Endothelial cell of umbilical vein (primary cell): ENCODE measurements around the gene TNPO3. TPM values are rescaled to one million over a fixed set of nuclear protein-coding genes. Genes with fewer than 3 reads are reported as not detected.

ENCODE experiments used
- BruUV-seq: library from RNA; stranded (reverse); fragments of 400-500 nt; replicated peaks from 2 replicates; lab custom pipeline; 2021; lab: Mats Ljungman, UMichigan
- CTCF ChIA-PET: fragments of 300-600, 350-600 bp; sonication (Branson Sonifier 250); formaldehyde crosslinking; loops from one replicate; lab custom pipeline; 2021; ENCODE audit warnings: antibody characterized with exemption, inconsistent platforms; lab: Charles Lee
- POLR2A ChIA-PET: fragments of 300-600, 350-600 bp; sonication (Branson Sonifier 250); formaldehyde crosslinking; loops from one replicate; lab custom pipeline; 2021; ENCODE audit warnings: antibody characterized with exemption, inconsistent platforms; lab: Charles Lee
- DNase-seq: peaks from one replicate; pipeline ENCODE4 v3.0.0-alpha.2; 2011; ENCODE audit warnings: low read depth, low spot score
- FAIRE-seq: peaks from 2 replicates; lab custom pipeline; 2011; peaks lifted over from hg19 to GRCh38; lab: Jason Lieb, UNC
- H2AFZ ChIP-seq: 2 replicates; pipeline ENCODE4 v1.6.0; 2012; ENCODE audit warnings: low read depth, low read length, control low read depth, inconsistent platforms
- H3K27ac ChIP-seq: 2 replicates; pipeline ENCODE4 v1.5.1; 2011; ENCODE audit warnings: low read depth, mild to moderate bottlenecking, control low read depth, low read length, moderate library complexity; ENCODE audit not compliant: insufficient read depth
- H3K27me3 ChIP-seq, 2 experiments: 2 replicates each; pipeline versions ENCODE4 v1.6.0 to v1.6.1; 2011; ENCODE audit warnings: low read length in 2 of 2, mixed read lengths in 1 of 2; ENCODE audit not compliant: control insufficient read depth in 2 of 2, insufficient read depth in 2 of 2
- H3K36me3 ChIP-seq, 2 experiments: 2 replicates in 1 of 2; 3 replicates in 1 of 2; pipeline ENCODE4 v1.5.1; 2011; ENCODE audit warnings: low read length in 2 of 2, mild to moderate bottlenecking in 1 of 2, moderate library complexity in 1 of 2; ENCODE audit not compliant: control insufficient read depth in 2 of 2, insufficient read depth in 2 of 2; ENCODE audit errors: extremely low read depth in 1 of 2
- H3K4me1 ChIP-seq: 3 replicates; pipeline ENCODE4 v1.5.1; 2011; ENCODE audit warnings: mild to moderate bottlenecking, low read length; ENCODE audit not compliant: control insufficient read depth, insufficient read depth; ENCODE audit errors: extremely low read depth
- H3K4me2 ChIP-seq: 2 replicates; pipeline ENCODE4 v1.6.1; 2011; ENCODE audit warnings: low read length, control low read depth, mixed read lengths; ENCODE audit not compliant: insufficient read depth
- H3K4me3 ChIP-seq, 3 experiments: fragments of 200-600 bp in 1 of 3; sonication (generic), shearing (Covaris generic) in 1 of 3; replicated peaks in 1 of 3; 2 replicates each; pipeline ENCODE4 v1.5.1; 2011 to 2016; ENCODE audit warnings: control low read depth in 3 of 3, low read length in 3 of 3, mild to moderate bottlenecking in 2 of 3, inconsistent platforms in 1 of 3, low read depth in 1 of 3, moderate library complexity in 1 of 3; ENCODE audit not compliant: insufficient read depth in 1 of 3
- H3K79me2 ChIP-seq: 2 replicates; pipeline ENCODE4 v1.6.0; 2012; ENCODE audit warnings: low read length, inconsistent platforms; ENCODE audit not compliant: control insufficient read depth, insufficient read depth
- H3K9ac ChIP-seq: replicated peaks from 2 replicates; pipeline ENCODE3; 2011; ENCODE audit warnings: low read length, control low read depth; ENCODE audit not compliant: insufficient read depth; ENCODE audit errors: extremely low read depth
- H3K9me1 ChIP-seq: replicated peaks from 3 replicates; pipeline ENCODE4 v1.6.0; 2011; ENCODE audit warnings: mild to moderate bottlenecking, low read length; ENCODE audit not compliant: control insufficient read depth, insufficient read depth; ENCODE audit errors: extremely low read depth
- H3K9me3 ChIP-seq: replicated peaks from 2 replicates; pipeline ENCODE4 v1.5.1; 2012; ENCODE audit warnings: low read length, inconsistent platforms; ENCODE audit not compliant: control insufficient read depth, insufficient read depth
- H4K20me1 ChIP-seq: replicated peaks from 2 replicates; pipeline ENCODE3; 2011; ENCODE audit warnings: mild to moderate bottlenecking, low read length; ENCODE audit not compliant: control insufficient read depth, insufficient read depth; ENCODE audit errors: extremely low read depth
- CTCF ChIP-seq, 2 donors: IDR thresholded peaks; 1 replicate in 1 of 2; 2 replicates in 1 of 2; pipeline ENCODE4 v1.5.1; 2011; ENCODE audit warnings: low read length in 2 of 2, mild to moderate bottlenecking in 2 of 2, moderate library complexity in 2 of 2, control low read depth in 1 of 2, inconsistent platforms in 1 of 2, low read depth in 1 of 2; ENCODE audit not compliant: insufficient read depth in 1 of 2; ENCODE audit errors: extremely low read depth in 1 of 2
- EZH2 ChIP-seq: IDR thresholded peaks from 2 replicates; pipeline ENCODE4 v1.6.1; 2012; ENCODE audit warnings: borderline replicate concordance, low read depth, mild to moderate bottlenecking, moderate library complexity, low read length, inconsistent platforms; ENCODE audit not compliant: severe bottlenecking
- FOS ChIP-seq: IDR thresholded peaks from 2 replicates; pipeline ENCODE4 v1.6.1; 2011; ENCODE audit warnings: mild to moderate bottlenecking, low read length, moderate library complexity, borderline replicate concordance; ENCODE audit not compliant: insufficient read depth
- GATA2 ChIP-seq: IDR thresholded peaks from 2 replicates; pipeline ENCODE4 v1.7.0; 2011; ENCODE audit warnings: low read depth, mild to moderate bottlenecking, moderate library complexity, mixed read lengths, low read length; ENCODE audit not compliant: insufficient read length, insufficient read depth
- JUN ChIP-seq: IDR thresholded peaks from 2 replicates; pipeline ENCODE4 v1.6.1; 2011; ENCODE audit warnings: borderline replicate concordance, low read depth; ENCODE audit not compliant: insufficient read length, insufficient read depth
- MAX ChIP-seq: IDR thresholded peaks from 2 replicates; pipeline ENCODE4 v1.6.1; 2011; ENCODE audit not compliant: insufficient read depth, insufficient read length
- MYC ChIP-seq: IDR thresholded peaks from one replicate; pipeline ENCODE4 v1.6.1; 2011; ENCODE audit warnings: mild to moderate bottlenecking, low read depth, low read length
- POLR2A ChIP-seq: IDR thresholded peaks from 2 replicates; pipeline ENCODE4 v1.6.1; 2012; ENCODE audit warnings: low read depth, mild to moderate bottlenecking, control low read depth, low read length
- POLR2AphosphoS5 ChIP-seq: IDR thresholded peaks from 2 replicates; pipeline ENCODE4 v1.6.1; 2012; ENCODE audit warnings: low read depth, mild to moderate bottlenecking, control low read depth, low read length, moderate library complexity; ENCODE audit not compliant: insufficient read depth
- dilution Hi-C: fragments of 300-500 bp; cut with MboI; formaldehyde crosslinking; loops from one replicate; pipeline ENCODE4 v1.15.0; 2019; ENCODE audit warnings: low sequenced_read_pairs; ENCODE audit not compliant: extremely low pct_ligation_motif_present
- intact Hi-C: fragments of 100-400 bp; cut with micrococcal nuclease; formaldehyde crosslinking; loops from one replicate; pipeline ENCODE4 v1.10.0; 2022
- polyA plus RNA-seq, 4 experiments: library from polyadenylated mRNA; depleted of rRNA in 3 of 4; stranded (reverse) in 3 of 4; unstranded in 1 of 4; fragments of >200 nt; gene quantifications; 2 replicates each; pipeline versions ENCODE4 v1.2.1 to v1.2.3, GENCODE V29; 2011 to 2012; ENCODE audit warnings: missing spikeins in 1 of 4
- total RNA-seq: library from RNA; stranded (reverse); gene quantifications from 2 replicates; pipeline ENCODE4 v1.2.3, GENCODE V29; 2021

Gene TNPO3
- total and polyA plus RNA-seq, 2 donors (not counting 3 experiments of a cell fraction or from before 2014, with no cell fraction given): 29.0 to 46.9 TPM

DNA sequence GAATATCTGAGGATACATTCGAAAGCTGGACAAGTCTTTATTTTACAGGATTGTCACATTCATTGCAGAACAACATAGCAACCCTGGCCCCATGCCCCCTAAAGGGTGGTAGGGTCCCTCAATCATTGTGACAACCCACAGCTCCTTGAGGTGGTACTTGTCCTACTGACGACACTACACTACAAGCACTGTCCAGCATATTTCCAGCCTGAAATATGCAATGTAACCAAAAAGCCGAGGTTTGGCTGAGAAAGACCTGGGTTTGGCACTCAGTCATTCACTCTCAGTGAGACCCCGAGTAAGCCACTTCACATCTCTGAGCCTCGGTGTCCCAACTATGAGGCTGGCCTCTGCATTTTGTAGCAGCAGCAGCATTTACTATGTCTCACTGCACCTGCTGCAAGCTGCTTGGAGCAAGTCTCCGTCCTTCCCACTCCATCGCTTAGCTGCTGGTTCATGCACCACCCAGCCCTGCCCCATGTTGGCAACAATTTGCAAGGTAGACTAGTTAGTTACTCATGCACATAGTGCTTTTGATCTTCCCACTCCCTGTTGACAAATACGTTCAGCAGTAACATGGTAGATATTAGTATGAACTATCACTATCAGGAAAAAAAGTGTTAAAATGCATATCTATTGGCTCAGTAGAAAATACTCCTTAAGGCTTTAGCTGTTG, 43.6 kb upstream of the TNPO3 start:
- Histone ChIP-seq H3K4me1 (no peaks in the 10 kb centered on the region), H3K27ac (no peak overlapping the region), H2AFZ (no peak overlapping the region), H4K20me1 (no peaks in the 10 kb centered on the region), H3K4me2 (no peak overlapping the region), H3K9ac (no peak overlapping the region), H3K27me3 (peaks cover 2 to 5% of the 10 kb centered on the region in 2 experiments), H3K4me3 (no peak overlapping the region), H3K9me1 (no peaks in the 10 kb centered on the region), H3K9me3 (no peaks in the 10 kb centered on the region), H3K36me3 (no peaks in the 10 kb centered on the region), H3K79me2 (no peaks in the 10 kb centered on the region)
- dilution Hi-C loops (no loop called here), intact Hi-C loops (no loop called here)
- TF ChIP-seq CTCF (IDR thresholded peaks at IDR 0.05; ENCODE audit: extremely low read depth in 1 of 2, insufficient read depth in 1 of 2, low read depth in 1 of 2, low read length in 2 of 2): no peak
- no peak for TF ChIP-seq JUN
- TF ChIP-seq EZH2: no peak
- TF ChIP-seq MYC: no peak
- TF ChIP-seq POLR2A: no peak
- TF ChIP-seq POLR2AphosphoS5: no peak
- no peak for TF ChIP-seq MAX
- no peak for TF ChIP-seq GATA2
- no peak for TF ChIP-seq FOS
- POLR2A ChIA-PET: interaction anchor here (0.5 kb wide), 1 partner anchor 119 kb away, joined by 5 read pairs; no protein-coding TSS in a partner anchor
- FAIRE-seq (no peak), DNase-seq (no peak)
- no TSS peak for BruUV-seq
- CTCF ChIA-PET: interaction anchor here (0.8 to 1.3 kb wide), 2 partner anchors 32 to 65 kb away, joined by 3 to 5 read pairs; no protein-coding TSS in a partner anchor
